ENCODE measurements around the gene SLC6A13.
"Not testable (repeated sequence)": the region's sequence is repeated elsewhere in the genome, so short reads cannot be mapped to it uniquely, and the experiment has no call there.

Gene SLC6A13

DNA sequence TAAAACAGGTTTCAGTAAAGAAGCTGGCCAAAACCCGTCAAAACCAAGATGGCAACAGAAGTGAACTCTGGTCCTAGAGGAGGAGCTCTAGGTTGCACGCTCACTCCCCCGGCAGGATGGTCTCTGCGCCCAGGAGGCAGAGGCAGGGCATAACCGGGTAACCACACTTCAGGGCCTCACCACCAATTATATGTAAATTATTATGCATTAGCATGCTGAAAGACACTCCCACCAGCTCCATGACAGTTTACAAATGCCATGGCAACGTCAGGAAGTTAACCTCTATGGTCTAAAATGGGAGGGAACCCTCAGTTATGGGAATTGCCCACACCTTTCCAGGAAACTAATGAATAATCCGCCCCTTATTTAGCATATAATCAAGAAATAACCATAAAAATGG is 28.6 kb downstream of the SLC6A13 start:
- DNase-seq = no peak

DNA sequence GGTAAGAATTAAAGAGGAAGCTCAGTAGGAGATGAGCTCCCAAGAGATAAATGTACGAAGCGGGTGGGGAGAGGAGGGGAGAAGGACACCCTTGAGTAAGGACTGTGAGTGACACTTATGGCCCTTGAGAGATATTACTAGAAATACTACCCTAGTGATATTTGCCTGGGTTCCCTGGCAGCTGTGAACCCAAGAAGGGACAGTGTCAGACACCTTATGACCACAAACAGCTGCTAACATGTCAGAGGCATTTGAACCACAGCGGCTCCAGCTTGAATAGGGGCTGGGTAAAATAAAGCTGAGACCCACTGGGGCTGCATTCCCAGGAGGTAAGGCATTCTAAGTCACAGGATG is 29.0 kb downstream of the SLC6A13 start:
- DNase-seq = no peak

DNA sequence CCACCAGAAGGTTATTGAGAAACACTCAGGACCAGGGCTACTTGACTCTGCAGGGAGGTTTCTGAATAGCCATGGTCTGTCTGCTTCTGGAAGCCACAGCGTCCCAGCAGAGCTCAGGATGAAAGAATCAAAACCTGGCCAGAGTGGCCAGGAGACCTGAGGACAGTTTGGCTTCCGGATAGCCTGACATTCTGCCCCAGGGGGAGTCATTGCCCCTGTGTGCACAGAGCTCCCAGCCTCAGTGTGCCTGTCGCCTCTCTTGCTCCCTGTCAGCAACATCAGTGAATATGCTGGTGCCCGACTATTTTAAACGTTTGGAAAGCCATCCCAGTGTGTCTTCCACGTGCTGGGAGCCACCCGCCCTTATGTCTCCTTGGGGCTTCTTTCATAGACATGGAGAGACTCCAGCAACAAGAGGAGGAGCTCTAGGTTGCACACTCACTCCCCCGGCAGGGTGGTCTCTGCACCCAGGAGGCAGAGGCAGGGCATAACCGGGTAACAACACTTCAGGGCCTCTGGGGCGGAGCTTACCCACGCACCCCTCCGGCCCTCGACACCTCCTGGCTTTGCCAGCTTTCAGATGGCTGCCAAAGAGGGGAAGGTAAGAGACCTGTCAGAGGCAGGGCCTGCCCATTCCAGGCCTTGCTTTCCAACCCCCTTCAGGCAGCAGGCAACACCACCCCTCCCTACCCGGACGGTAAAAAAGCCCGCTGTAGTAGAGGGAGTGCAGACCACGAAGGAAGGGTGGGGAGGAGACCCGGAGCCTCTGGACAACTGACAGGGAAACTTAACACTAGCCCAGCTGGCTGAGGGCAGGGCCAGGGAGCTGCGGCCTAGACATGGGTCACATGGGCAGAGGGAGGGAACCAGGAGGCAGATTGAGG is 29.7 kb downstream of the SLC6A13 start:
- no peak for DNase-seq

DNA sequence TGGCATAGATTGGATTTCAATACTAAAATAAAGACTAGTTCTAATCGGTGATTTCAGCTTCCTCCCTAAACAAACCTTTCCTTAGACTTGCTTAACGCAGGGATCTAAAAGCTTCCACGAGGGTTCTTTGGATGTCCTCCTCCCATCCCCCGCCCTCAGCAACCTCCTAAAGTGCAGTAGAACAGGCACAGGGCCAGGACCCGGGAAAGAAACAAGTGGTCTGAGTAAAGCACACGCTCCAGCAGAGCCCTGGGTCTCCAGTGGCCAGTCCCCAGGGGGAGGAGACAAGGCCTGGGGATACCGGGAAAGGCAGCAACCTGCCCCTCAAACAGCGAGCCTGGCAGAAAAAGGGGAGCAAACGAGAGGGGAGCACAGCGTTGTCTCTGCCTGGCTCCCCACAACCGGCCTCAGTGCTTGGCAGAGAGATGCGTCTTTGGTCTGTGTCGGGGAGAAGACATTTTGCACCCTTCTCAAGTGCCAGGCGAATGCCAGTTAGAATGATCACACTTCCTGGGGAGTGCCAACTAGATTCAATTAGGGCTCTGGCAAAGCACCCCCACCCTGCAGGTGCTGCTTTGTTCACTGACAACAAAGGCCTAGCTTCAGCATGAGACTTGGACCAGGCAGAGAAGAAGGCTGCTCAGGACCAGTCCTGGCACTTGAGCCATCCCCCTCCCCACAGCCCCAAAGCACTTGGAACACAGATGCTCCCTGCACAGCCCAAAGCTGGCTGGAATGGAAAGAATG is 31.5 kb downstream of the SLC6A13 start:
- DNase-seq = peak in 46 of 58 donors; percentile 12 to 80 (median 54)

DNA sequence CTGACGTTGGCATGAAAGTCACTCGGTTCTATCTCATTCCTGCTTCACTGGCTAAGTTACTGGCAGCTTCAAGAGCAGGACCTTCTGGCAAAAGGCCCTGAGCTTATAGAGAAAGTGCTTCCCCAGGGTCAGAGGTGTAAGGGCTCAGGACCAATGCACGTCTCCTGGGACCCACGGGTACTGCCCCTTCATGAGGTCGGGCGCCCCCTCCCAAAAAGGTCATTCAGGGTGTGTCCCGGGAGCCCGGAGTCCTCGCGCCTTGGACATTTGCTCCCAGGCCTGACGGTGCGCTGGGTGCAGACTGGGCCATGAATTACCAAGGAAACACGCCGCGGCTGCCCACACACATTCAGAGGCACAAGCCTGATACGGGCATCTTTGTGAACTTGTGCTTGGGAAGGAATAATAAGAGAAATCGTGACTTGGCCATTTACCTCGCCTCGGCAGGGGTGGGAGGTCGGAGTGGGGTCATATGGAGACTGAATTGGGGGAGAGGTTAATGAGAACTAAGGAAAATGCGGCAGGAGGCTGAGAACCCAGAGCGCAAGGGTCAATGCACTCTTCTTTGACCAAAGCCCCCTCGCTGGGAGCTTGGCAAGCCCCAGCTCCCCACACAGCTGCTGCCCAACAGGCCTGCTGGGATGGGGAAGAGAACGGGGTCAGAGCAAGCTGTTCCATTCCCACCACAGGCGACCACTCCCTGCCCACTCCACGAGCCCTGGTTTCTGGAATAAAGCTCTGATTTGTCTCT is 33.0 kb downstream of the SLC6A13 start:
- DNase-seq = peak in 35 of 58 donors; percentile 9 to 86 (median 45)

DNA sequence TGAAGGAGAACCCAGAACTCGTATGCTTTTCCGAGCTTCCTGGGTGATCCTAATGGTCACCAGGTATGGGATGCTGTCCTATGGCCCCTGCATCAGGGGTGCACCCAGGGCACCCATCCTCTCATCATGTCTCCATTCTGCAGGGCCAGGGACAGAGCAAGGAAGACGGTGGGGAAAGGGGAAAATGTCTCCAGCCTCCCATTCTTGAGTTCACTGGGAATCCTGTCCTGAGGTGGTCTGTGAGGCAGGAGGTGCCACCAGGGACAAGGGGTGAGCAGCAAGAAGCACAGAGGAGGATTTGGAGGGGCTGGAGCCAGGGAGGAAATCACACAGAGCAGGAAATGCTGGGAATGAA is 33.8 kb downstream of the SLC6A13 start:
- no peak for DNase-seq

DNA sequence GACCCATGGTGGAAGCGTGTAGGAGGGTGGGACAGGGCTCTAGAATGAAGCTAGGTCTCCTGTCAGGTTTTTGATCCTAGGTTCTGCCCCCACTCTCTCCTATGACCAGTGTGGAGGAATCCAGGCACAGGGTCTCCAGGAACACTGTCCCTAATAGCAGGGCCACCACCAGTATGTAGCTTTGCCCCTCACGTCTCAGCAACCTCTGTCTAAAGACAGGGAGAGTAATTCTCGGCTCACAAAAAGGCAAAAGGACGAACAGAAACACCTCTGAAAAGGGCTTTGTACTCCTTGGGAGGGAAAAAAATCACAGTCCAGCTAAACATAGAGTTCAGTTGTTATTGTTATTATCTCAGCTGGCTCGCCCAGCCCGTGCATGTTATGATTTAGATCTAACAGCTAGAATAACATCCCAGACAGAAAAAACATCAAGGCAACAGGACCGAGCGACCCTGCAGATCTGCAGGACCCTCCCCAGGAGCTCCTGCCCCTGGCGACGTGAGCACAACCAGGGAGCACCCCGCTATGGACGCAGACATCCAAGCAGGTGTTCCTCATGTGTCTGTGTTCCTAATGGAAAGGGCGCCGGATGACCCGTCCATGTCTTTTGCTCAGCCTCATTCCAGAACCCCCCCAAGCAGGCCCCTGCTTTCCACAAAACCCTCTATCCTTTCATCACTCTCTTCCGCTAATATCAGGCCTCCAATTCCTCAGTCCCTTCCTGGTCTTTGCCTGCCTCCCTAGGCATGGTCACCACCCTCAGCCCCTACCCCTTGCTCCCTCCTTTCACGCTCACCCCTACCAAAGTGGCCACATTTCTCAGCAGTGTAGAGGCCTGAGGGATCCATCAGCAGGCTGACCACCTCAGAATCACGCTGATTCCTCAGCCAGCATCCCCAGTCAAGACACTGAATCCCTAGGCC is 34.5 kb downstream of the SLC6A13 start:
- no peak for DNase-seq

DNA sequence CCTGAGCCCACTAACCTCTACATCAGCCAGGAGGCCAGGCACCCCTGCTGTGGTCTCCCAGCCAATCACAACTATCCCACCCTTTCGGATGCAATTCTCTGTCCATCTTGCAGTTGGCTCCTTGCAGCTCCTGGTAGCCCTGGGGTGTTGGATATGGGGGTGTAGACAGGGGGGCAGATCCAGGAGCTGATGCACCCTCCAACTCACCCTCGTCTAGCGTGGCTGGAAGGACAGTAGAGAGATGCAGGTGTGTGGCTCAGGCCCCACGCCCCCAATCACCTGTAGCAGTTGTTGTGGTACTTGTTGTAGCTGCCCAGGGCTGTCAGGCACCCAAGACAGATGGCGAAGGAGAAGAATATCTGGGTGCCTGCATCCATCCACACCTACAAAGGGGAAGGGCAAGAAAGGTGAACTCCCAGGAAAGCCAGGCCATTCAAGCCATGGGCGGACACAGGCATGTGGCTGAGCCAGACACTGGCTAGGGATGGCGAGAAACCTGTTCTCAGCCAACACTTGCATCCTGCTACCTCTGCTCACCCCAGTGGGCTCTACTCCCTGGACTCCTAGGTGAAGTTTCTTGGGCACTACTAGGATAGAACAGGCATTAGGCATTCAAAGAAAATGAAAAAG is 35.2 kb downstream of the SLC6A13 start:
- DNase-seq = no peak

DNA sequence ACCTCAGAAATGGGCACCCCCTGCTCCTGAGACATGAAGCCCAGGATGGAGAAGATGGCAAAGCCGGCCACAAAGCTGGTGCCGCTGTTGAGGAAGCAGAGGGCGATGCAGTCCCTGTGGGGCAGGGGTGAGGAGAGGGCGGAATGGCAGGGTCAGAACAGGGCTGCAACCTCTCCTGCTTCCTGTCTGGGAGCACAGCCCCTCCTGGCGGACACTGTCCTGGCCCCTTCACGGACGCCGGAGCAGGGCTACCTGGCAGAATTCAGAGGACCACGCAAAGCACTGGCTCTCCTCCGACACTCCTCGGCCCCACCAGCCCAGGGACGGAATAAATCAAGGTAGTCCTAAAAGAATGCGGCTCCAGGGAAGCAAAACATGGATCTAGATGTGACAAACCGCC is 36.2 kb downstream of the SLC6A13 start:
- DNase-seq = no peak

DNA sequence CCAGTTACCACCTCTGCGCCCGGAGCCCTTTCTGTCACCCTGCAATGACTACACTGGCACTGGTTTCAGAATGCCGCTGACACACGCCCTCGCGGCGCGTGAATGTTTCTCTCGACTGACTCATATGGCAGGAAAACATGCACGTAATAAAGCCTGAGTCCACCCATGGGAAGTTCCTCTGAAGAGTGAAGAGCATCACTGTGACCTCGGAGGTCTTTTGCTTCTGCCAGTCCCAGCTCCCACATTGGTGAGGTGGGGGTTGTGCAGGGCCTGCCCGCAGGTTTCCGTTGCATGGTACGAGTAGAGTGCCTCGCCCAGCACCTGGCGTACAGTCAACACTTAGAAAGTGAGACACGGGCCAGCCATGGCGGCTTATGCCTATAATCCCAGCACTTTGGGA is 37.6 kb downstream of the SLC6A13 start:
- no peak for DNase-seq

DNA sequence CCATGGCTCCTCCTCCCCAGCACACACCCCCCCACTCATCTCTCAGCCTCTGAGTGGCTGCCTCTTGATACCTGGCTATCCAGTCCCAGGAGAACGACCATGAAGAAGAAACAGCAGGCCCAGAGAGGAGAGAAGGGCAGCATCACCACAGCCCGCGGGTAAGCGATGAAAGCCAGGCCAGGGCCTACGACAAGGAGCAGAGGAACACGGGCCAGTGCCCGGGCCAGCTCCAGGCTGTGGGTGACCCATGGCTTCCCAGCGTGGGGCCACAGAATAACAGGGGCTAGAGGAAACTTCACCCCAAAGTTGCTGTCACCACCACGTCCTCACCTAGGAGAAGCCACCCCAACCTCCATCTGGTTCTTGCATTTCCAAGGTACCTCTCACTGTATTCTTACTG is 38.3 kb downstream of the SLC6A13 start:
- no peak for DNase-seq

DNA sequence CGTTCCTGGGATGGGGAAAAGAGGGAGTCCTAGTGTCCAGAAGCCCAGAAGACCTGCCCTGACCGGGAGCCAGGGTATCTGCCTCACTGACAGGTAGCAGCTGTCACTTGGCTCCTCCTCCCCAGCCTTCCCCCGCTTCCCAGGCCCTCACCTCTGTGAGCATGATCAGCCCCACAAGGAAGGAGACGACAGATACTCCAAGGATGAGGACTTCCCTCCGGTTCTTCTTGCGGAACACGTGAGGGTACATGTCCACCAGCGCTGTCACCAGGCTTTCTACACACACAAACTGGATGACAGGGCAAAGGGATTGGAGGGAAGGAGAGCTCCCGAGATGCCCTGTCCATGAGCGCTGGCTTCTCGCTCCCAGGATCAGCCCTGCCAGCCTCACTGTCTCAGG is 38.8 kb downstream of the SLC6A13 start:
- DNase-seq = no peak

DNA sequence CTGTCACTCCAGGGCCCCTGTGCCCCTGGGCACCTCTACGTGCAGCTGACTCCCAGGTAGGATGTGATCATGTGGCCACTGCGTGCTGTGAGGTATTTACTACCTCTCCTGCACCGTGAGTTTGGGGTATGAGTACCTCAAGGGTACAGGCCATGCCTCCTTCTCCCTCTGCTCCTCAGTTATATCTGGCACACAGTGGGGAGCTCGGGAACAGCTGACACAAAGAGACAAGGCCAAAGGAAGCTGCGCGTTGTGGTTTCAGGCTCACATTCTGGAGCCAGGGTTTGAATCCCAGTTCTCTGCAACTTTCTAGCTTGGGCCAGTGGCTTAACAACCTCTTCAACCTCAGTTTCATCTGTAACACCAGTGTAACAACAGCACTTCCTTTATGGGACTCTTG is 40.9 kb downstream of the SLC6A13 start:
- no peak for DNase-seq

DNA sequence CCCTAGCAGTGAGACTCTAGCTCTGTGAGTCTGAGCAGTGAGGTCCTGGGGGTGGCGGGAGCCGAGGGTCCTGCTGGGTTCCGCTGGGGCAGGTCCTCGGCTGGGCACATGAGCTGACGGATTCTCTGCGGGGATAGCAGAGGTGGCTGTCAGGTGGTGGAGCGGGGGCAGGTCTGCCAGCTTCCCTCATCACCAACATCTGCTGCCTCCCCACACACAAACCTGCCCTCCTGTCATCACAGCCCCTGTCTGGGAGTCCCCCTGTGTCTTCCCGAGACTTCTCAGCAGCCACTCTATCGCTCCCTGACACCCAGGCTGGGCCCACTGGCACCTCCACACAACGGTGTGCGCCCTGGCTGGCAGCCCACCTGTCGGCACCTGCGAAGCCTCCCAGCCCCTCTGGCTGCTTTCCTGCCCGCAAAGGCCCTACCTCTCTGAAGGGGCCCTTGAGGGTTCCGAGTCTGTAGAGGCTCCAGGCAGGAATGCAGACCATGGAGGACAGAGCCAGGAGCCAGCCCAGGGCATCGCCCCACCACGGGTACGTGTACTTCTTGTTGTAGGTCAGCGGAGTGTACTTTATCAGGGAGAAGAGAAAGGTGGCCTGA is 41.6 kb downstream of the SLC6A13 start:
- no peak for DNase-seq

DNA sequence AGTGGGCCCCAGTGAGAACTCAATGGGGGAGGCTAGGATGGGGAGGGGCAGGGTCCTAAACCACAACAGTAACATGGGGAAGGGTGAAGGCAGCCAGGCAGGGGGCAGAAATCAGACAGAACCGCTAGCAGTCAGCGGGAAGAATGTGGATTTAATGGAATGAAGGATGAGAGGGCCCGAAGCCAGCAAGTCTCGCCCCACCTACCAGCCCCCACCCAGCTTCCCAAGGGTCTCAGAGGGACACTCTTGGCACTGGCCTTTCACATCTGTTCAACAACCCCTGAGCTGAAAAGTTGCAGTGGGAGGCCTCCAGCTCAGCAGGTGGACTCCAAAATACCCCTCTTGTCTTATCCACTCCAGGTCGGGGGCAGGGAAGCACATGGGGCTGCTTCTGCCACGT is 42.1 kb downstream of the SLC6A13 start:
- DNase-seq = no peak

DNA sequence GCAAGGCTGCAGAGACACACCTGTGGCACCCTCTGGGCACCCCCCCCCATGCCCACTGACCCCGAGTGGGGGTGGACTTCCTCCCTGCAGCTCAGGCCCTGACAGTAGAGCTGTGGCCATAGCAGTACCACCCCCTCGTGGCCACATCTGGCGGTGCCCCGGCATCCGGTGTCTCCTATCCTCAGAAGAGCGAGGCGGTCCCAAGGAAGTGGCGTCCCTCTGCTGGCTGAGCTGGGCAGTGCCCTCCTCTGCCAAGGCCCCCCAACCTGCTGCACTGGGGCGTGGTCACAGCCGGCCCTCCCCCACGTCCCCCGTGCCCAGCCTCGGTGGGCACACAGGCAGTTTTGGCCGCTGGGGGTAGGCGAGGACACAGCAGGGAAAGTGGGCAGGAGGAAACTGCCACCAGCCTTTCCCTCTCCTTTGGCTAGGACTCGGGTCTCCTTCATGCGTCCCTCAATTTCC is 42.7 kb downstream of the SLC6A13 start:
- DNase-seq = peak in 46 of 58 donors; percentile 4 to 77 (median 41)

DNA sequence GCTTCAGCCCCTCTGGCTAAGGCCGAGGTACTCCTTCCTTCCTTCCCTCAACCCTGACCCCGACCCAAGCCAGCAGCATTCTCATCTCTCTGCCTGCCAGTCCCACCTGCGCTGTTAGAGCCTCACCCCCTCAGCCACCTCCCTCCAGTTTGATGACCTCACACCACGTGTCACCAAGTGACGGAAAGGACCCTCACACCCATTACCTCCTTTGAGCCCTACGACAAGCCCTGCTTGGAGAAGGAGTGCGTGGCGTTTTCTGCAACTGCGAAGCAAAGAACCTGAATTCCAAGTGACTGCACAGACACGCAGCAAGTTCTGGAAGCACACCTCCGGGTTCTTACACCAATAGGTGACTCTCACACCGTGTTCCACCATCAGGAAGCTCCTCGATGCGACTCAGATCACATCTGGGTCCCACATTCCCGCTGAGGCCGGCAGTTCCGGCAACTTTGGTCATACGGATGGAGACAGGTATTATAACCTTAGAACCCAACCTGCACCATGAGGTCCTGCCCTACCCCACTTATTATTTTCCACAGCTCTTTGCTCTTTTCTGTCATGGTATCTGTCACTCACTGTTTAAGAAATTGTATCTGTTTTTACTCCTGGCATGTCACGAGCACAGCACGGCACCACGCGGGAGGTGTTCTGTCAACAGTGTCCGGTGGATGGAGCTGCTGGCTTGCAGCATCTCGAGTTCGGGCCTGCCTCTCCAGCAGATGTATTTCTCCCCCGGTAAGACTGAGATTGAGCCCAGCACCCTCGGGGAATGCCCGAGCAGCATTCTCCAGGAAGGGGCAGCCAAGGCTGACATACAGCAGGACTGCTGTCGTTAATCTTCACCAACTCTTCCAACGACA is 43.7 kb downstream of the SLC6A13 start:
- no peak for DNase-seq

DNA sequence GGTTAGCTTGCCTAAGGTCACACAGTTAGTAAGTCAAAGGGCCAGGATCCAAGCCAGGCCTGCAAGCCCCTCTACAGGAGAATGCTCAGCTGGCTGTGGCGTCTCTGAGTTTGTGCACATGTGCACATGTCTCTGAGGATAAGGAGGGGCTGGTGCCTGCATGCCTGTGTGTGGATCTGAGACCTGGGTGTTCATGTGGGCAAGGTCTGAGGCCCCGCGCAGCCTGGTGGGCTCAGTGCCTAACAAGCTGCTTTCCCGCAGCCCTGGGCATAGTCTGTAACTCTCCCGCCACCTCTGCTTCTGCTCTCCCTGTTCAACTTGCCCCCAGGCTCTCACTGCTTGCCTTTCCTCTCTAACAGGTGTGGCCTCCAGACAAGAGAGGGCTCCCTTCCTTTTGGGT is 44.4 kb downstream of the SLC6A13 start:
- no peak for DNase-seq

DNA sequence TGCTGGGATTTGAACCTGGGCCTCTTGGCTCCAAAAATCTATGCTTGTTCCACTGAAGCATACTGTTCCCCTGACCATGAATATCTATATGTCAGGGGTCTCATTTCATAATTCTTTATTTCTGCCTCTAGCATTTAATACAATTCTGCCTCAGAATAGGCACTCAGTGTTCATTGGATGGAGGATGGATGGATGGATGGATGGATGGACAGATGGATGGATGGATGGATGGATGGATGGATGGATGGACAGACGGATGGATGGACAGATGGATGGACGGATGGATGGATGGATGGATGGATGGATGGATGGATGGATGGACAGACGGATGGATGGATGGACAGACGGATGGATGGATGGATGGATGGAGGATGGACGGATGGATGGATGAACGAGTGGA is 45.6 kb downstream of the SLC6A13 start:
- DNase-seq = not testable (repeated sequence)

Data from anterior cingulate cortex (tissue), 58 donors.